Astrocyte of the cerebellum (primary cell): ENCODE measurements around the gene NLRC3.

Experiments used
- DNase-seq: peaks from one replicate; pipeline ENCODE4 v3.0.0-alpha.2; 2011; ENCODE audit warnings: low read depth
- H3K4me3 ChIP-seq: 2 replicates; pipeline ENCODE4 v1.5.1; 2011; ENCODE audit warnings: mild to moderate bottlenecking, low read depth, low read length, moderate library complexity
- in situ Hi-C: cut with HindIII; loops from 2 replicates; pipeline ENCODE4 v1.10.0; 2017; ENCODE audit warnings: low sequenced_read_pairs
- TF ChIP-seq, protein P1 (sequence below): IDR thresholded peaks from 2 replicates; pipeline ENCODE4 v1.5.1; 2012; ENCODE audit warnings: low read length, low read depth, moderate library complexity, mild to moderate bottlenecking; ENCODE audit errors: missing control alignments

Gene NLRC3

DNA sequence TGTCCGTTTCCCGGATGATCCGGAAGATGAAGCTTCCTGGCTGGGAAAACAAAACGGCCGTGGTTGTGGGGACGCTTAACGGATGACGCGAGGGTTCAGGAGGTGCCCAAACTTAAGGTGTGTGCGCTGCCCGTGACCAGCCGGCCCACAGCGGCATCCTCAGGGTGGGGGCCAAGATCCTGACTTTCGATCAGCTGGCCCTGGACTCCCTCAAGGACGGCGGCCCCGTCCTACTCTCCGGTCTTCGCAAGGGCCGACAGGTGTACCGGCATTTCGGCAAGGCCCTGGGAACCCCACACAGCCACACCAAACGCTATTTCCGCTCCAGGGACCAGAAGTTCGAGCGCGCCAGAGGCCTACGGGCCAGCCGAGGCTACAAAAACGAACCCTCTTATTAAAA is 80.8 kb downstream of the NLRC3 start:
- in situ Hi-C loops, result no loop called here
- TF ChIP-seq, protein P1, sequence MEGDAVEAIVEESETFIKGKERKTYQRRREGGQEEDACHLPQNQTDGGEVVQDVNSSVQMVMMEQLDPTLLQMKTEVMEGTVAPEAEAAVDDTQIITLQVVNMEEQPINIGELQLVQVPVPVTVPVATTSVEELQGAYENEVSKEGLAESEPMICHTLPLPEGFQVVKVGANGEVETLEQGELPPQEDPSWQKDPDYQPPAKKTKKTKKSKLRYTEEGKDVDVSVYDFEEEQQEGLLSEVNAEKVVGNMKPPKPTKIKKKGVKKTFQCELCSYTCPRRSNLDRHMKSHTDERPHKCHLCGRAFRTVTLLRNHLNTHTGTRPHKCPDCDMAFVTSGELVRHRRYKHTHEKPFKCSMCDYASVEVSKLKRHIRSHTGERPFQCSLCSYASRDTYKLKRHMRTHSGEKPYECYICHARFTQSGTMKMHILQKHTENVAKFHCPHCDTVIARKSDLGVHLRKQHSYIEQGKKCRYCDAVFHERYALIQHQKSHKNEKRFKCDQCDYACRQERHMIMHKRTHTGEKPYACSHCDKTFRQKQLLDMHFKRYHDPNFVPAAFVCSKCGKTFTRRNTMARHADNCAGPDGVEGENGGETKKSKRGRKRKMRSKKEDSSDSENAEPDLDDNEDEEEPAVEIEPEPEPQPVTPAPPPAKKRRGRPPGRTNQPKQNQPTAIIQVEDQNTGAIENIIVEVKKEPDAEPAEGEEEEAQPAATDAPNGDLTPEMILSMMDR, result no peak
- no peak for DNase-seq
- H3K4me3 ChIP-seq, result no peak overlapping the region

DNA sequence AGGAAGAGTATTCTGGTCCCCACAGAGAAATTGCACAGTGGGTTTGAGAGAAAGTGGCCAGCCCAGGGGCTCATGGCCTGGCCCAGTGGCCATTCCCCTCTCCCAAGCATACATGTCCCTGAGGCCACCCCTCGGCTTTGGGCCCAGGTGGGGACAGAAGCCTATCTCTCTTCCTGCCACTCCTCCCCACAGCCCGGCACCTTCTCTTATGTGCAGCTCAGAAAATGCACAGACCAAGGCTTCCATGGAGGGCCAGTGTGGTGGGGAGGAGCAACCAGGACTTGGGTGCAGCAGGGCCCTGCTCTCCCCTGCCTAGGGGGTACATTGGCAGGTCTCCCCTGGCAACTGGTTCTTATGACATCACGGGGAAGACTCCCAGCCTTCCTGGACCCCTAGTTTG is 82.0 kb downstream of the NLRC3 start, which contains the start of gene C16orf90:
Gene C16orf90, minus strand, starts transcription at position 314 of the 400 bp plus-strand sequence. Its CDS starts 68 bp downstream, at position 246.
- no peak for DNase-seq
- TF ChIP-seq, protein P1, result no peak
- H3K4me3 ChIP-seq, result no peak within 1 kb of the TSS
- in situ Hi-C loops, result no loop called here

DNA sequence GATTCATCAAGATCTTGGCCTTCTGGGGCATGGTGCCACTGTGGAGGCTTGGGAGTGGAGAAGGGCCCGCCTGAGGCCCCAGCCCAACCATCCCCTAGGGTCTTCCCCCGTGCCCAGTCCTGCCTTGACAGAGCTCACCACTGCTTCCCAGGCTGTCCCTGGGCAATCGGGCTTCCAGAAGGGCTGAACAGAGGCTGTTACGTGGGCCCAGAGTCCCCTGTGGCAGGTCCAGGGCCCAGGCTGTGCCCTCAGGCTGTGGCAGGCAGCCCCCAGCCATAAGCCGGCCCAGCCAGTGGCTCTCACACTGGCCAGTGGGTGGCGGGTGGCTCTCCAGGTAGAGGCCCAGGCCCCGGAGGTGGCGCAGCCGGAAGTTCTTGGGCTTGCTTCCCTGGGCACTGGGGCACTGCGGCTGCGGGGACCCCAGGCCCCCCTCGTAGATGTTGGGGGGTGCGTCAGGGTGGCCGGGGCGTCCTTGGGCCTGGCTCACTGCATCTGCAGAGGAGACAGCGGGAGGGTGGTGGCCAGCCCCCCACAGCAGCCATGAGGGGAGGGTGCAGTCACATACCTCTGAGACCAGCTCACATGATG is 82.7 kb downstream of the NLRC3 start:
- TF ChIP-seq, protein P1, result no peak
- DNase-seq, result no peak
- no peak overlapping the region for H3K4me3 ChIP-seq
- in situ Hi-C loops, result no loop called here

DNA sequence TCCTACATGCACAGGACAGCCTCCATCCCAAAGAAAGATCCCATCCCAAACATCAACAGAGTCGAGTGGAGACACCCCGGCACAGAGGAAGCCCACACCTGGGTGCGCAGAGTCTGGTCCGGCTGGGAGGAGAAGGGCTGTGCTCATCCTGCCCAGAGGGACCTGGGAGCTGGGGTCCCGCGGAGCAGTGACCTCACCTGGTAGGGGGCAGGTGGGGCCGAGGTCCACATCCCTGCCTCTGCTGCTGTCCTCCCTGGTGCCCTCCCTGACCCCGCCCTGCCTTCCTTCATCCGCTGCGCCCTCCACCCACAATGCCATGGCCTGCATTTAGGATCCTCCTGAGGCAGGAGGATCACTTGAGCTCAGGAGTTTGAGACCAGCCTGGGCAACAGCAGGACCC is 84.8 kb downstream of the NLRC3 start:
- in situ Hi-C loops, result no loop called here
- TF ChIP-seq, protein P1, result no peak
- no peak overlapping the region for H3K4me3 ChIP-seq
- DNase-seq, result no peak

DNA sequence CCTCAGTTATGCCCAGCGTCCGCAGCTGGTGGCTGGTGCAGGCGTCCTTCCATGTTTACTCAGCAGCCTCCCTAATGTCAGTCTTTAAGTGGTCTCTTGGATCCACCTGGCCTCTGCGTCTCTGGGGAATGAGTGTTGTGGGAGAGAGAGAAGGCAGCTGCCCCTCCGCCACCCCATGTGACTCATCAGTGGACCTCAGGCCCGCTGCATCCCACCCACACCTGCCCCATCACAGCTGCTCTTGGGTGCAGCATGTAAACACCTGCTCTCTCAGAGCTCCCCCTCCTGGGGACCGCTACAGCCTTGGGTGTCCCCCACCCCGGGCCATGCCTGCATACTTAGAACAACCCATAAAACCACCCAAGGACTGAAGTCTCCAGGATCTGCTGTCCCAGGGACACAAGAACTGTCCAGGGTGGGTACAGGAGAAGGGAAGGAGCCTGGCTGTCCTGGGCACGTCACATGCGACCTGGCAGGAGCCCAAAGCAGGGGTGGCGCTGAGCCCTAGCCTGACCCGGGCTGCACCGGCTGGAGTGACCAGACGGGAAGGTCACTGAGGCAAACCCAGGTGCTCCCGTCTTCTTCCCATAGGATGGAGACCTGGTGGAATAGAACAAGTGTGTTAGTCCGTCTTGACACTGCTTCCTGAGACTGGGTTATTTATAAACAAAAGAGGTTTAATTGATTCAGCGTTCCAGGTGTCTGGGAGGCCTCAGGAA is 86.1 kb downstream of the NLRC3 start:
- DNase-seq, result no peak
- in situ Hi-C loops, result no loop called here
- H3K4me3 ChIP-seq, result no peak overlapping the region
- TF ChIP-seq, protein P1, result no peak
